ENCODE data around the gene THRB. TPM values are rescaled to one million over a fixed set of nuclear protein-coding genes. Genes with fewer than 3 reads are reported as not detected.
"Not testable (repeated sequence)": the region's sequence is repeated elsewhere in the genome, so short reads cannot be mapped to it uniquely, and the experiment has no call there.

Gene THRB
- total RNA-seq, 1 experiment from 2014 or later: 9.7 TPM

GRCh38 chr3:24400450-24400849 is 94.2 kb downstream of the THRB start:
- no TSS peak for BruUV-seq (replicated peaks)
- H3K79me2 ChIP-seq (ENCODE audit: low read depth): no peaks in the 10 kb centered on the region
- CTCF ChIA-PET: no interaction called here

GRCh38 chr3:24400015-24400414 is 94.6 kb downstream of the THRB start:
- H3K27me3 ChIP-seq (ENCODE audit: insufficient read depth, low read depth): no peaks in the 10 kb centered on the region
- no peak overlapping the region for H2AFZ ChIP-seq
- H3K27ac ChIP-seq: no peak overlapping the region
- BruUV-seq (replicated peaks): no TSS peak
- no peak overlapping the region for H3K4me3 ChIP-seq
- H3K36me3 ChIP-seq (ENCODE audit: low read depth): no peaks in the 10 kb centered on the region
- peaks cover 5% of the 10 kb centered on the region; the same call in 1 of the 2 replicates for H3F3A ChIP-seq (ENCODE audit: insufficient read depth, low read depth)
- no peaks in the 10 kb centered on the region for H3K4me1 ChIP-seq (replicated peaks; ENCODE audit: insufficient read depth)
- H3K79me2 ChIP-seq (ENCODE audit: low read depth): no peaks in the 10 kb centered on the region
- CTCF ChIA-PET: no interaction called here
- H3K4me2 ChIP-seq: no peak overlapping the region
- no peaks in the 10 kb centered on the region for H3K9me2 ChIP-seq (ENCODE audit: insufficient read depth)
- no peaks in the 10 kb centered on the region for H4K20me1 ChIP-seq (ENCODE audit: insufficient read depth)
- intact Hi-C loops (cut with micrococcal nuclease; ENCODE audit: unreplicated experiment): no loop called here
- POLR2A ChIA-PET (ENCODE audit: unreplicated experiment): no interaction called here
- no peak for DNase-seq
- TF ChIP-seq EZH2 (IDR thresholded peaks at IDR 0.05; ENCODE audit: low read depth) (no peak), CTCF (conservative IDR thresholded peaks at IDR 0.05) (no peak)
- H3K9me3 ChIP-seq (ENCODE audit: insufficient read depth, low read depth): 0 out of 2 replicates have a peak, but pooled peaks cover 5% of the 10 kb centered on the region

More at GRCh38 chr3:24400450-24400849, 94.2 kb downstream of the THRB start:
- H3K9me2 ChIP-seq (ENCODE audit: insufficient read depth): no peaks in the 10 kb centered on the region
- H3K4me1 ChIP-seq (replicated peaks; ENCODE audit: insufficient read depth): no peaks in the 10 kb centered on the region
- H3F3A ChIP-seq (ENCODE audit: insufficient read depth, low read depth): peaks cover 5% of the 10 kb centered on the region; the same call in 1 of the 2 replicates
- no peak overlapping the region for H3K27ac ChIP-seq
- H2AFZ ChIP-seq: no peak overlapping the region
- TF ChIP-seq EZH2 (IDR thresholded peaks at IDR 0.05; ENCODE audit: low read depth) (no peak), CTCF (conservative IDR thresholded peaks at IDR 0.05) (no peak)
- H4K20me1 ChIP-seq (ENCODE audit: insufficient read depth): no peaks in the 10 kb centered on the region
- no peak overlapping the region for H3K4me3 ChIP-seq
- no peaks in the 10 kb centered on the region for H3K27me3 ChIP-seq (ENCODE audit: insufficient read depth, low read depth)
- H3K9me3 ChIP-seq (ENCODE audit: insufficient read depth, low read depth): 0 out of 2 replicates have a peak, but pooled peaks cover 5% of the 10 kb centered on the region
- H3K36me3 ChIP-seq (ENCODE audit: low read depth): no peaks in the 10 kb centered on the region
- intact Hi-C loops (cut with micrococcal nuclease; ENCODE audit: unreplicated experiment): no loop called here
- no peak for DNase-seq
- H3K4me2 ChIP-seq: no peak overlapping the region
- POLR2A ChIA-PET (ENCODE audit: unreplicated experiment): no interaction called here

GRCh38 chr3:24399614-24400013 is 95.0 kb downstream of the THRB start:
- Histone ChIP-seq H2AFZ (no peak overlapping the region), H3K79me2 (ENCODE audit: low read depth) (no peaks in the 10 kb centered on the region), H3K27me3 (ENCODE audit: insufficient read depth, low read depth) (no peaks in the 10 kb centered on the region), H3K36me3 (ENCODE audit: low read depth) (no peaks in the 10 kb centered on the region), H3K9me3 (ENCODE audit: insufficient read depth, low read depth) (0 out of 2 replicates have a peak, but pooled peaks cover 5% of the 10 kb centered on the region), H3K4me3 (no peak overlapping the region), H3K9me2 (ENCODE audit: insufficient read depth) (no peaks in the 10 kb centered on the region), H3F3A (ENCODE audit: insufficient read depth, low read depth) (peaks cover 5% of the 10 kb centered on the region; the same call in 1 of the 2 replicates), H4K20me1 (ENCODE audit: insufficient read depth) (no peaks in the 10 kb centered on the region), H3K4me1 (replicated peaks; ENCODE audit: insufficient read depth) (no peaks in the 10 kb centered on the region), H3K27ac (no peak overlapping the region), H3K4me2 (no peak overlapping the region)
- intact Hi-C loops (cut with micrococcal nuclease; ENCODE audit: unreplicated experiment): no loop called here
- no peak for DNase-seq
- ChIA-PET CTCF (no interaction called here), POLR2A (ENCODE audit: unreplicated experiment) (no interaction called here)
- no TSS peak for BruUV-seq (replicated peaks)
- TF ChIP-seq CTCF (conservative IDR thresholded peaks at IDR 0.05) (no peak), EZH2 (IDR thresholded peaks at IDR 0.05; ENCODE audit: low read depth) (no peak)

GRCh38 chr3:24398712-24399111 is 95.9 kb downstream of the THRB start:
- H3K4me3 ChIP-seq; BruUV-seq (replicated peaks); H4K20me1 ChIP-seq (ENCODE audit: insufficient read depth); H3K27ac ChIP-seq; H3K36me3 ChIP-seq (ENCODE audit: low read depth); H3K79me2 ChIP-seq (ENCODE audit: low read depth); H3K9me3 ChIP-seq (ENCODE audit: insufficient read depth, low read depth); H3K9me2 ChIP-seq (ENCODE audit: insufficient read depth); DNase-seq; CTCF ChIA-PET; intact Hi-C loops (cut with micrococcal nuclease; ENCODE audit: unreplicated experiment); H3F3A ChIP-seq (ENCODE audit: insufficient read depth, low read depth); POLR2A ChIA-PET (ENCODE audit: unreplicated experiment); H3K4me2 ChIP-seq; H2AFZ ChIP-seq; H3K27me3 ChIP-seq (ENCODE audit: insufficient read depth, low read depth); H3K4me1 ChIP-seq (replicated peaks; ENCODE audit: insufficient read depth): not testable (repeated sequence)
